ENCODE results near the gene VPREB3.

Gene VPREB3

DNA sequence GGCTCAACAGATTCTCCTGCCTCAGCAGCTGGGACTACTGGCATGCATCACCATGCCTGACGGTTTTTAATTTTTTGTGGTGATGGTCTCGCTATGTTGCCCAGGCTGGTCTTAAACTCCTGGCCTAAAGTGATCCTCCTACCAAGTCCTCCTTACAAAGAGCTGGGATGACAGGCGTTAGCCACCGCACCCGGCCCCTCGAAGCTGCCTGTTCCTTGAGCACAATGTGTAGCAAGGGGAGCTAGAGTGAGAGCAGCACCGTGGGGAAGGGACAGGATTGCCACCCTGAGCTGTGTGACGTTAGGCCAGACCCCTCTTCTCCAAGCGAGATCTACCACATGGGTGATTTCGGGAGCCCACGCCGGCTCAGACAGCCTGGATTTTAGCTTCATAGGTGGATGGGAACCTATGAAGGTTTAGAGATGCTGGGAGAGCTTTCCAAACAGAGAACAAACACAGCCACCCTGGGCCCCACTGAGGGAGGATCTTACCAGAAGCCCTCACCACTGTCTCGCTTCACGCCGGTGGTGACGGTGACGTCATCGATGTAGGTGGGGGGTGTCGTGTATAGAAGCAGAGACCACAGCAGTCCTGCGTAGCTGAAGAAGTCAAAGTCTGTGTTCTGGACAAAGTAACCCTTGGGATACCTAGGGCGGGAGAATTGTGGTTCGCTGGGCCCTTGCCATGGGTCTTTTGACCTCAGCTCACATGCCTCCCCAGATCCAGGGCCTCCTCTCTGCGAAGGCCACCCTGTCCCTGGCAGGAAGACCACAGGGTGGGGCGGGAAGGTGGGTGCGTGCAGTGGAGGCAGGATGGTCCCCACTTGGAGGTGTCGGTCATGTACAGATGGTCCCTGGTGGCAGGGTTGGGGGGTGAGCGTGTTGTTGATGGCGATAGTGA, 40.3 kb downstream of the VPREB3 start:
- no peak for DNase-seq (ENCODE audit: low spot score)
- in situ Hi-C loops (cut with MboI; ENCODE audit: low pct_unique_long_range_greater_than_20kb, low sequenced_read_pairs, unreplicated experiment), result no loop called here
- TF ChIP-seq, protein P1, sequence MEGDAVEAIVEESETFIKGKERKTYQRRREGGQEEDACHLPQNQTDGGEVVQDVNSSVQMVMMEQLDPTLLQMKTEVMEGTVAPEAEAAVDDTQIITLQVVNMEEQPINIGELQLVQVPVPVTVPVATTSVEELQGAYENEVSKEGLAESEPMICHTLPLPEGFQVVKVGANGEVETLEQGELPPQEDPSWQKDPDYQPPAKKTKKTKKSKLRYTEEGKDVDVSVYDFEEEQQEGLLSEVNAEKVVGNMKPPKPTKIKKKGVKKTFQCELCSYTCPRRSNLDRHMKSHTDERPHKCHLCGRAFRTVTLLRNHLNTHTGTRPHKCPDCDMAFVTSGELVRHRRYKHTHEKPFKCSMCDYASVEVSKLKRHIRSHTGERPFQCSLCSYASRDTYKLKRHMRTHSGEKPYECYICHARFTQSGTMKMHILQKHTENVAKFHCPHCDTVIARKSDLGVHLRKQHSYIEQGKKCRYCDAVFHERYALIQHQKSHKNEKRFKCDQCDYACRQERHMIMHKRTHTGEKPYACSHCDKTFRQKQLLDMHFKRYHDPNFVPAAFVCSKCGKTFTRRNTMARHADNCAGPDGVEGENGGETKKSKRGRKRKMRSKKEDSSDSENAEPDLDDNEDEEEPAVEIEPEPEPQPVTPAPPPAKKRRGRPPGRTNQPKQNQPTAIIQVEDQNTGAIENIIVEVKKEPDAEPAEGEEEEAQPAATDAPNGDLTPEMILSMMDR (IDR thresholded peaks at IDR 0.05; ENCODE audit: extremely low read depth, insufficient read depth, missing control alignments), result no peak

- in situ Hi-C loops (cut with MboI; ENCODE audit: low pct_unique_long_range_greater_than_20kb, low sequenced_read_pairs, unreplicated experiment), result no loop called here
- TF ChIP-seq, protein P1 (IDR thresholded peaks at IDR 0.05; ENCODE audit: extremely low read depth, insufficient read depth, missing control alignments), result no peak
- no peak for DNase-seq (ENCODE audit: low spot score)
Measured at GRCh38 chr22:23712256-23712655, 42.0 kb downstream of the VPREB3 start.

- TF ChIP-seq, protein P1 (IDR thresholded peaks at IDR 0.05; ENCODE audit: extremely low read depth, insufficient read depth, missing control alignments), result no peak
- DNase-seq (ENCODE audit: low spot score), result no peak
- in situ Hi-C loops (cut with MboI; ENCODE audit: low pct_unique_long_range_greater_than_20kb, low sequenced_read_pairs, unreplicated experiment), result no loop called here
Measured at GRCh38 chr22:23709107-23709506, 45.1 kb downstream of the VPREB3 start.

- TF ChIP-seq, protein P1 (IDR thresholded peaks at IDR 0.05; ENCODE audit: extremely low read depth, insufficient read depth, missing control alignments), result no peak
- in situ Hi-C loops (cut with MboI; ENCODE audit: low pct_unique_long_range_greater_than_20kb, low sequenced_read_pairs, unreplicated experiment), result no loop called here
- no peak for DNase-seq (ENCODE audit: low spot score)
Measured at GRCh38 chr22:23708270-23708669, 46.0 kb downstream of the VPREB3 start.

- DNase-seq (ENCODE audit: low spot score), result no peak
Measured at GRCh38 chr22:23705358-23705757, 48.9 kb downstream of the VPREB3 start.

GRCh38 chr22:23704829-23705228, 49.4 kb downstream of the VPREB3 start:
- in situ Hi-C loops (cut with MboI; ENCODE audit: low pct_unique_long_range_greater_than_20kb, low sequenced_read_pairs, unreplicated experiment), result no loop called here
- no peak for DNase-seq (ENCODE audit: low spot score)
- TF ChIP-seq, protein P1 (IDR thresholded peaks at IDR 0.05; ENCODE audit: extremely low read depth, insufficient read depth, missing control alignments), result no peak

More at GRCh38 chr22:23705358-23705757, 48.9 kb downstream of the VPREB3 start:
- TF ChIP-seq, protein P1 (IDR thresholded peaks at IDR 0.05; ENCODE audit: extremely low read depth, insufficient read depth, missing control alignments), result no peak
- in situ Hi-C loops (cut with MboI; ENCODE audit: low pct_unique_long_range_greater_than_20kb, low sequenced_read_pairs, unreplicated experiment), result no loop called here
